Measurements from ENCODE around the gene C13orf46. TPM values are rescaled to one million over a fixed set of nuclear protein-coding genes. Genes with fewer than 3 reads are reported as not detected.

C13orf46 gene
- total and polyA plus RNA-seq, 8 donors, result 2.9 to 23.1 (median 10.6) TPM

- Histone ChIP-seq H3K27ac (peak overlapping the region; percentile 92 to 97 (median 94)), H3K4me3 (no peak overlapping the region), H3K27me3 (no peaks in the 10 kb centered on the region), H3K36me3 (no peaks in the 10 kb centered on the region), H3K9me3 (no peaks in the 10 kb centered on the region), H3K4me1 (peaks cover 25 to 40% (median 39%) of the 10 kb centered on the region in 3 donors)
- FAIRE-seq, result no peak
- intact Hi-C loops (cut with DNase I), result no loop called here
- peak in 3 of 6 donors; percentile 55 to 84 (median 61) for DNase-seq
- no peak for ATAC-seq
- 86 to 96% methylated on average over 35 to 36 of the region's 36 CpGs for WGBS, 2 donors
- TF ChIP-seq CTCF (IDR thresholded peaks at IDR 0.05), result no peak
Observed at GRCh38 chr13:113971471-113972231, 2.2 kb downstream of the C13orf46 start.

- Histone ChIP-seq H3K27ac (peak overlapping the region; percentile 92 to 97 (median 94)), H3K4me3 (peak overlapping the region in 2 of 4 donors; percentile 34 to 46), H3K36me3 (no peaks in the 10 kb centered on the region), H3K27me3 (no peaks in the 10 kb centered on the region), H3K4me1 (peaks cover 25 to 40% (median 39%) of the 10 kb centered on the region in 3 donors), H3K9me3 (no peaks in the 10 kb centered on the region)
- FAIRE-seq, result no peak
- peak; percentile 80 to 90 (median 84) for ATAC-seq
- TF ChIP-seq CTCF (IDR thresholded peaks at IDR 0.05), result no peak
- WGBS, 2 donors, result 29 to 31% methylated on average over 19 of the region's 19 CpGs
- DNase-seq, result peak; percentile 79 to 94 (median 89)
- intact Hi-C loops (cut with DNase I), result no loop called here
Observed at GRCh38 chr13:113970810-113971470, 2.9 kb downstream of the C13orf46 start.

- no peaks in the 10 kb centered on the region for H3K9me3 ChIP-seq
- H3K4me3 ChIP-seq, result peak overlapping the region in 3 of 4 donors; percentile 17 to 46 (median 34)
- ATAC-seq, result peak; percentile 87 to 93 (median 89)
- H3K4me1 ChIP-seq, result peaks cover 25 to 40% (median 39%) of the 10 kb centered on the region in 3 donors
- no peaks in the 10 kb centered on the region for H3K36me3 ChIP-seq
- WGBS, 2 donors, result 19% methylated on average over 18 to 20 of the region's 20 CpGs
- peak; percentile 86 to 97 (median 93) for DNase-seq
- H3K27me3 ChIP-seq, result no peaks in the 10 kb centered on the region
- TF ChIP-seq CTCF (IDR thresholded peaks at IDR 0.05), result no peak
- intact Hi-C loops (cut with DNase I), result no loop called here
- H3K27ac ChIP-seq, result peak overlapping the region; percentile 92 to 97 (median 94)
- no peak for FAIRE-seq
Observed at GRCh38 chr13:113969973-113970611, 3.8 kb downstream of the C13orf46 start.

GRCh38 chr13:113969311-113969972 lies 4.4 kb downstream of the C13orf46 start:
- Histone ChIP-seq H3K9me3 (no peaks in the 10 kb centered on the region), H3K4me1 (peaks cover 25 to 40% (median 39%) of the 10 kb centered on the region in 3 donors), H3K27ac (peak overlapping the region; percentile 92 to 97 (median 94)), H3K4me3 (peak overlapping the region in 3 of 4 donors; percentile 17 to 46 (median 34)), H3K27me3 (no peaks in the 10 kb centered on the region), H3K36me3 (no peaks in the 10 kb centered on the region)
- WGBS, 2 donors, result 74 to 81% methylated on average over 25 of the region's 25 CpGs
- no peak for TF ChIP-seq CTCF (IDR thresholded peaks at IDR 0.05)
- intact Hi-C loops (cut with DNase I), result no loop called here
- FAIRE-seq (no peak), DNase-seq (peak in 3 of 6 donors; percentile 49 to 69 (median 60)), ATAC-seq (peak in 1 of 4 donors; percentile 0)
